ENCODE results near the gene KLK13. TPM values are rescaled to one million over a fixed set of nuclear protein-coding genes. Genes with fewer than 3 reads are reported as not detected.

The KLK13 gene
- total RNA-seq, 1 donor from 2014 or later, result not detected

GRCh38 chr19:51107406-51108065, 42.6 kb upstream of the KLK13 start:
- DNase-seq (ENCODE audit: low read depth), result no peak
- H3K4me3 ChIP-seq (ENCODE audit: low read depth, low read length), result peak overlapping the region; percentile 93
- TF ChIP-seq CTCF (conservative IDR thresholded peaks at IDR 0.05; ENCODE audit: low read depth, low read length), result peak; percentile 14

- no peak overlapping the region for H3K4me3 ChIP-seq (ENCODE audit: low read depth, low read length)
- no peak for DNase-seq (ENCODE audit: low read depth)
- TF ChIP-seq CTCF (conservative IDR thresholded peaks at IDR 0.05; ENCODE audit: low read depth, low read length), result no peak
Observed at GRCh38 chr19:51103926-51104341, 39.0 kb upstream of the KLK13 start.

GRCh38 chr19:51102991-51103390, 38.1 kb upstream of the KLK13 start:
- TF ChIP-seq CTCF (conservative IDR thresholded peaks at IDR 0.05; ENCODE audit: low read depth, low read length), result no peak
- DNase-seq (ENCODE audit: low read depth), result no peak
- no peak overlapping the region for H3K4me3 ChIP-seq (ENCODE audit: low read depth, low read length)

- no peak for TF ChIP-seq CTCF (conservative IDR thresholded peaks at IDR 0.05; ENCODE audit: low read depth, low read length)
- no peak overlapping the region for H3K4me3 ChIP-seq (ENCODE audit: low read depth, low read length)
- DNase-seq (ENCODE audit: low read depth), result no peak
Observed at GRCh38 chr19:51101171-51101865, 36.4 kb upstream of the KLK13 start.

GRCh38 chr19:51100601-51101000, 35.7 kb upstream of the KLK13 start:
- H3K4me3 ChIP-seq (ENCODE audit: low read depth, low read length), result no peak overlapping the region
- DNase-seq (ENCODE audit: low read depth), result no peak
- TF ChIP-seq CTCF (conservative IDR thresholded peaks at IDR 0.05; ENCODE audit: low read depth, low read length), result no peak

- no peak for DNase-seq (ENCODE audit: low read depth)
- no peak for TF ChIP-seq CTCF (conservative IDR thresholded peaks at IDR 0.05; ENCODE audit: low read depth, low read length)
- no peak overlapping the region for H3K4me3 ChIP-seq (ENCODE audit: low read depth, low read length)
Observed at GRCh38 chr19:51099047-51099382, 34.1 kb upstream of the KLK13 start.
